Upper lobe of left lung (tissue), 6 donors: Measurements from ENCODE around the gene GUCA2A. TPM values are rescaled to one million over a fixed set of nuclear protein-coding genes. Genes with fewer than 3 reads are reported as not detected.
A peak's percentile ranks its signal among the peaks of the same experiment; 100 is the strongest.

ENCODE experiments used
- ATAC-seq, 2 donors: fragments of 200-7000 bp; cut with Tn5 transposase; one replicate each; pipeline ENCODE4 v1.9.1; 2022; ENCODE audit warnings: mild to moderate bottlenecking in 2 of 2, moderate library complexity in 2 of 2; ENCODE audit not compliant: low FRiP score in 2 of 2
- DNase-seq, 2 donors: peaks; one replicate each; pipeline ENCODE4 v3.0.0-alpha.2; 2019 to 2020
- H3K27ac ChIP-seq, 4 donors: fragments of 200-600 bp; sonication (generic); one replicate each; pipeline ENCODE4 v1.5.1; 2016 to 2019
- H3K27me3 ChIP-seq, 4 donors: fragments of 200-600 bp; sonication (generic); one replicate each; pipeline ENCODE4 v1.5.1; 2017 to 2019
- H3K36me3 ChIP-seq, 4 donors: fragments of 200-600 bp; sonication (generic); one replicate each; pipeline ENCODE4 v1.5.1; 2016 to 2019
- H3K4me1 ChIP-seq, 4 donors: fragments of 200-600 bp; sonication (generic); one replicate each; pipeline ENCODE4 v1.5.1; 2018 to 2019
- H3K4me3 ChIP-seq, 4 donors: fragments of 200-600 bp; sonication (generic); one replicate each; pipeline ENCODE4 v1.5.1; 2017 to 2019; ENCODE audit warnings: mild to moderate bottlenecking in 2 of 4, moderate library complexity in 1 of 4
- H3K9me3 ChIP-seq, 4 donors: fragments of 200-600 bp; sonication (generic); one replicate each; pipeline ENCODE4 v1.5.1; 2018 to 2019
- CTCF ChIP-seq, 6 experiments: fragments of 450-650 bp in 4 of 6; fragments of 200-600 bp in 2 of 6; sonication (generic) in 2 of 6; IDR thresholded peaks; one replicate each; pipeline ENCODE4 v1.5.1; 2016 to 2019; ENCODE audit warnings: antibody characterized with exemption in 6 of 6
- EP300 ChIP-seq, 4 donors: sonication (generic); formaldehyde crosslinking; IDR thresholded peaks; one replicate each; pipeline ENCODE4 v1.5.1; 2017; ENCODE audit warnings: antibody characterized with exemption in 4 of 4, control low read depth in 2 of 4
- POLR2A ChIP-seq, 4 donors: fragments of 450-650 bp; IDR thresholded peaks; one replicate each; pipeline ENCODE4 v1.5.1; 2016 to 2017; ENCODE audit warnings: antibody characterized with exemption in 4 of 4, mild to moderate bottlenecking in 2 of 4
- POLR2AphosphoS5 ChIP-seq, 2 donors: sonication (generic); formaldehyde crosslinking; IDR thresholded peaks; one replicate each; pipeline ENCODE4 v1.5.1; 2017; ENCODE audit warnings: antibody characterized with exemption in 2 of 2
- WGBS, 2 donors: methylation state at CpG; one replicate each; pipeline ENCODE4 v1.1.5; 2017 to 2018; 5-methylcytosine and 5-hydroxymethylcytosine counted together
- total RNA-seq, 6 donors: library from RNA; depleted of rRNA in 4 of 6; stranded (reverse); fragments of >200 nt in 4 of 6; gene quantifications; one replicate each; pipeline versions ENCODE4 v1.1.0 to v1.2.1, GENCODE V29; 2016 to 2021
- donor health status: DM: no; HTN: no; CAD: no; lungs with moderate emphysema.
- donor health status: DM: no; HTN: yes; CAD: no; lungs with severe emphysema.

The GUCA2A gene
- total RNA-seq, 6 donors from 2014 or later = 0.47 TPM; not detected in 5

GRCh38 chr1:42191319-42191718, 26.8 kb upstream of the GUCA2A start:
- no peaks in the 10 kb centered on the region for H3K9me3 ChIP-seq
- WGBS, 2 donors = 90 to 94% methylated on average over 8 of the region's 8 CpGs
- peaks cover 13 to 57% (median 21%) of the 10 kb centered on the region in 4 donors for H3K36me3 ChIP-seq
- no peaks in the 10 kb centered on the region for H3K4me1 ChIP-seq
- H3K4me3 ChIP-seq = no peak overlapping the region
- no peaks in the 10 kb centered on the region for H3K27me3 ChIP-seq
- no peak overlapping the region for H3K27ac ChIP-seq
- no peak for TF ChIP-seq CTCF (IDR thresholded peaks at IDR 0.05)
- TF ChIP-seq EP300 (IDR thresholded peaks at IDR 0.05) = no peak
- TF ChIP-seq POLR2A (IDR thresholded peaks at IDR 0.05) = no peak
- no peak for TF ChIP-seq POLR2AphosphoS5 (IDR thresholded peaks at IDR 0.05)
- no peak for ATAC-seq
- peak in 1 of 2 donors; percentile 27 for DNase-seq

GRCh38 chr1:42189931-42190853, 25.6 kb upstream of the GUCA2A start:
- Histone ChIP-seq H3K36me3 (peaks cover 13 to 63% (median 20%) of the 10 kb centered on the region in 4 donors), H3K4me3 (no peak overlapping the region), H3K27me3 (no peaks in the 10 kb centered on the region), H3K9me3 (no peaks in the 10 kb centered on the region), H3K4me1 (no peaks in the 10 kb centered on the region), H3K27ac (no peak overlapping the region)
- 93 to 94% methylated on average over 6 of the region's 6 CpGs for WGBS, 2 donors
- DNase-seq (no peak), ATAC-seq (no peak)
- no peak for TF ChIP-seq POLR2A (IDR thresholded peaks at IDR 0.05)
- TF ChIP-seq CTCF (IDR thresholded peaks at IDR 0.05) = no peak
- no peak for TF ChIP-seq EP300 (IDR thresholded peaks at IDR 0.05)
- no peak for TF ChIP-seq POLR2AphosphoS5 (IDR thresholded peaks at IDR 0.05)

- Histone ChIP-seq H3K4me3 (no peak overlapping the region), H3K27ac (no peak overlapping the region), H3K27me3 (no peaks in the 10 kb centered on the region), H3K9me3 (no peaks in the 10 kb centered on the region), H3K36me3 (peaks cover 5 to 50% (median 16%) of the 10 kb centered on the region in 4 donors), H3K4me1 (no peaks in the 10 kb centered on the region)
- 86% methylated on average over 3 of the region's 3 CpGs for WGBS, 2 donors
- ATAC-seq (no peak), DNase-seq (no peak)
- no peak for TF ChIP-seq CTCF (IDR thresholded peaks at IDR 0.05)
Measured at GRCh38 chr1:42186152-42186551, 21.6 kb upstream of the GUCA2A start.

GRCh38 chr1:42184616-42185015, 20.1 kb upstream of the GUCA2A start:
- peaks cover 0 to 40% (median 11%) of the 10 kb centered on the region in 4 donors for H3K36me3 ChIP-seq
- no peaks in the 10 kb centered on the region for H3K9me3 ChIP-seq
- 86 to 93% methylated on average over 3 of the region's 3 CpGs for WGBS, 2 donors
- H3K27me3 ChIP-seq = no peaks in the 10 kb centered on the region
- H3K27ac ChIP-seq = no peak overlapping the region
- ATAC-seq (no peak), DNase-seq (no peak)
- peaks cover 2 to 5% (median 4%) of the 10 kb centered on the region in 4 donors for H3K4me1 ChIP-seq
- TF ChIP-seq POLR2A (IDR thresholded peaks at IDR 0.05) (no peak), EP300 (IDR thresholded peaks at IDR 0.05) (no peak), CTCF (IDR thresholded peaks at IDR 0.05) (no peak), POLR2AphosphoS5 (IDR thresholded peaks at IDR 0.05) (no peak)
- no peak overlapping the region for H3K4me3 ChIP-seq

GRCh38 chr1:42183957-42184268, 19.4 kb upstream of the GUCA2A start:
- H3K36me3 ChIP-seq = peaks cover 0 to 36% (median 8%) of the 10 kb centered on the region in 4 donors
- H3K4me3 ChIP-seq = no peak overlapping the region
- DNase-seq (no peak), ATAC-seq (no peak)
- no peaks in the 10 kb centered on the region for H3K9me3 ChIP-seq
- TF ChIP-seq CTCF (IDR thresholded peaks at IDR 0.05) (no peak), EP300 (IDR thresholded peaks at IDR 0.05) (no peak), POLR2A (IDR thresholded peaks at IDR 0.05) (no peak), POLR2AphosphoS5 (IDR thresholded peaks at IDR 0.05) (no peak)
- no peak overlapping the region for H3K27ac ChIP-seq
- peaks cover 5 to 10% (median 8%) of the 10 kb centered on the region in 4 donors for H3K4me1 ChIP-seq
- WGBS, 2 donors = 99 to 100% methylated on average over 6 of the region's 6 CpGs
- no peaks in the 10 kb centered on the region for H3K27me3 ChIP-seq
